ENCODE measurements around the gene ZFP36L2. TPM values are rescaled to one million over a fixed set of nuclear protein-coding genes. Genes with fewer than 3 reads are reported as not detected.

ZFP36L2 gene
- polyA plus RNA-seq, 1 of the 3 experiments (the other 2 are of a cell fraction): 18.4 TPM

- TF ChIP-seq, protein P1, sequence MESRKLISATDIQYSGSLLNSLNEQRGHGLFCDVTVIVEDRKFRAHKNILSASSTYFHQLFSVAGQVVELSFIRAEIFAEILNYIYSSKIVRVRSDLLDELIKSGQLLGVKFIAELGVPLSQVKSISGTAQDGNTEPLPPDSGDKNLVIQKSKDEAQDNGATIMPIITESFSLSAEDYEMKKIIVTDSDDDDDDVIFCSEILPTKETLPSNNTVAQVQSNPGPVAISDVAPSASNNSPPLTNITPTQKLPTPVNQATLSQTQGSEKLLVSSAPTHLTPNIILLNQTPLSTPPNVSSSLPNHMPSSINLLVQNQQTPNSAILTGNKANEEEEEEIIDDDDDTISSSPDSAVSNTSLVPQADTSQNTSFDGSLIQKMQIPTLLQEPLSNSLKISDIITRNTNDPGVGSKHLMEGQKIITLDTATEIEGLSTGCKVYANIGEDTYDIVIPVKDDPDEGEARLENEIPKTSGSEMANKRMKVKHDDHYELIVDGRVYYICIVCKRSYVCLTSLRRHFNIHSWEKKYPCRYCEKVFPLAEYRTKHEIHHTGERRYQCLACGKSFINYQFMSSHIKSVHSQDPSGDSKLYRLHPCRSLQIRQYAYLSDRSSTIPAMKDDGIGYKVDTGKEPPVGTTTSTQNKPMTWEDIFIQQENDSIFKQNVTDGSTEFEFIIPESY (IDR thresholded peaks at IDR 0.05; ENCODE audit: borderline replicate concordance, low read depth): no peak; the same call in 1 of the 2 replicates
- no peak for TF ChIP-seq ELF1 (IDR thresholded peaks at IDR 0.05)
- TF ChIP-seq TAF1 (IDR thresholded peaks at IDR 0.05; ENCODE audit: borderline replicate concordance, low read depth, low read length): no peak
- peak; percentile 65; the same call in 1 of the 2 replicates for TF ChIP-seq JUND (IDR thresholded peaks at IDR 0.05)
- peak; percentile 81 for TF ChIP-seq NFIC (IDR thresholded peaks at IDR 0.05; ENCODE audit: borderline replicate concordance)
- TF ChIP-seq GABPA (IDR thresholded peaks at IDR 0.05; ENCODE audit: low read depth): no peak
- no peak for TF ChIP-seq RFX5 (IDR thresholded peaks at IDR 0.05; ENCODE audit: low read length)
- no peak for TF ChIP-seq EZH2phosphoT487 (IDR thresholded peaks at IDR 0.05; ENCODE audit: borderline replicate concordance, low read depth)
- TF ChIP-seq GATA2 (CRISPR knock-in tag; IDR thresholded peaks at IDR 0.05): peak; percentile 79
- peak; percentile 66; the same call in 1 of the 2 replicates for TF ChIP-seq TEAD4 (IDR thresholded peaks at IDR 0.05; ENCODE audit: borderline replicate concordance, insufficient read depth)
- TF ChIP-seq RXRA (IDR thresholded peaks at IDR 0.05; ENCODE audit: borderline replicate concordance, low read depth): peak; percentile 93
- peak; percentile 47 for TF ChIP-seq RAD21 (IDR thresholded peaks at IDR 0.05; ENCODE audit: low read length)
These were observed 42.7 kb upstream of the ZFP36L2 start (continued) for GRCh38 chr2:43269074-43269572.

DNA sequence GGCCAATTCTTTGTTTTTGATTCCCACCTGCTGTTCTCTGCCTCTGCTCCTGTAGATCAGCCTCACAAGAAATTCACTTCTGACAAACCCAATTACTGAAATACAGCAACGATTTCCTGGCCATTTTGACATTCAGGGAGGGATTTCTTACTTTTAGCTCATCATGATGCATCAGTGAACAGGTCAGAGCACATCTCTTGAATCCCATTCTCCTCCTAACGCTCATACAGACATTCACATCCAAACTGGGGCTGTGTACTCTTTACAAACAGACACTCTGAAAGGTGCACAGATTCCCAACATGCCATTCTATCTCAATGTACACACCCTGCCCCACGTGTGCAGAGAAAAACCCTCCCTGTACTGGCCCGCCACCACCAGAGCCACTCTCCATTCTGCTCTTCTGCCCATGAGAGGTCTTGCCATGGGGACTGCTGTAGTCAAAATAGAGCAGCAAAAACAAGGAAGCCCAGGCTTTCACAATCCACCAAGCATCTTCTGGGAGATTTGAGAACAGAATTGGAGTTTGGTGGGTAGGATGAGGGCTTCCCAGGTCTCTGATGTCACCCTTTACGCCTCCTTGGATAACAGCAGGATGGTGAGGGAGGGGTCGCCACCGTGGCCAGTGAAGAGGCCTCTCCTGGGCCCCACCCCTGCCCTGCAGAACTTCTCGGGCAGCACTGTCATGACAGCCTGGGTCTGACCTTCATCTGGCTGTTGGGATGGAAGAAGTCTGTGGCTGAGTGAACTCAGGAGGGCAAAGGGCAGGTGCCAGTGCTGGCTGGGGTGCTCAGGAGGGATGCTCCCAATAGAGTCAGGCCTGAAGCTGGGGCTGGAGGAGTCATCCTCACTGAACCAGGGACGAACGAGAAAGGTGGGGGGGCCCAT is 41.9 kb upstream of the ZFP36L2 start:
- no peaks in the 10 kb centered on the region for H3K27me3 ChIP-seq (ENCODE audit: insufficient read depth)
- H3K9me2 ChIP-seq: no peaks in the 10 kb centered on the region
- no peaks in the 10 kb centered on the region for H3K79me2 ChIP-seq (ENCODE audit: insufficient read depth)
- WGBS (ENCODE audit: low lambda C conversion rate): 92% methylated on average over 10 of the region's 10 CpGs
- H3K9me3 ChIP-seq: no peaks in the 10 kb centered on the region
- peak overlapping the region; percentile 47 for H3K4me2 ChIP-seq
- peak overlapping the region; percentile 54 to 99 for H3K27ac ChIP-seq (ENCODE audit: low read depth in 2 of 2, low read length in 1 of 2)
- peaks cover 10% of the 10 kb centered on the region for H3F3A ChIP-seq (replicated peaks; ENCODE audit: insufficient read depth)
- ChIA-PET CTCF (interaction anchor here (0.6 to 7.4 kb wide), 18 partner anchors 8 to 1387 kb away, joined by 3 to 61 read pairs (median 5); partner anchors contain the start of gene ZFP36L2), POLR2A (interaction anchor here (0.6 to 2.2 kb wide), 21 partner anchors 8 to 253 kb away, joined by 3 to 25 read pairs (median 5); partner anchors contain the start of gene ZFP36L2)
- no peaks in the 10 kb centered on the region for H4K20me1 ChIP-seq (ENCODE audit: insufficient read depth)
- H3K4me3 ChIP-seq (ENCODE audit: low read depth in 2 of 2, low read length in 1 of 2): no peak overlapping the region
- peaks cover 23 to 65% of the 10 kb centered on the region in 2 experiments for H3K4me1 ChIP-seq (ENCODE audit: control insufficient read depth in 1 of 2, insufficient read depth in 2 of 2, low read depth in 1 of 2, low read length in 1 of 2)
- H3K9ac ChIP-seq: 0 out of 2 replicates have a peak overlapping the region, but pooled peaks have one; percentile 11
- DNase-seq: no peak
- no peak overlapping the region for H2AFZ ChIP-seq (ENCODE audit: low read depth)
- H3K36me3 ChIP-seq (replicated peaks in 1 of 2; ENCODE audit: control insufficient read depth in 1 of 2, insufficient read depth in 2 of 2, low read length in 1 of 2): no peaks in the 10 kb centered on the region
- TF ChIP-seq PBX3 (IDR thresholded peaks at IDR 0.05) (no peak), EP300 (IDR thresholded peaks at IDR 0.05; ENCODE audit: borderline replicate concordance in 1 of 2, low read depth in 1 of 2, low read length in 1 of 2) (no peak), SIN3A (IDR thresholded peaks at IDR 0.05; ENCODE audit: borderline replicate concordance, low read depth, low read length) (no peak), MEF2A (IDR thresholded peaks at IDR 0.05; ENCODE audit: borderline replicate concordance, low read depth) (no peak), ELF1 (IDR thresholded peaks at IDR 0.05) (no peak), JUND (IDR thresholded peaks at IDR 0.05) (no peak), RFX5 (IDR thresholded peaks at IDR 0.05; ENCODE audit: low read length) (no peak), YY1 (IDR thresholded peaks at IDR 0.05; ENCODE audit: low read depth) (no peak), GATA2 (CRISPR knock-in tag; IDR thresholded peaks at IDR 0.05) (no peak), FOXJ3 (CRISPR knock-in tag; IDR thresholded peaks at IDR 0.05) (no peak), GABPA (IDR thresholded peaks at IDR 0.05; ENCODE audit: low read depth) (no peak), TEAD4 (IDR thresholded peaks at IDR 0.05; ENCODE audit: borderline replicate concordance, insufficient read depth) (no peak), TAF1 (IDR thresholded peaks at IDR 0.05; ENCODE audit: borderline replicate concordance, low read depth, low read length) (no peak)
- TF ChIP-seq, protein P2, sequence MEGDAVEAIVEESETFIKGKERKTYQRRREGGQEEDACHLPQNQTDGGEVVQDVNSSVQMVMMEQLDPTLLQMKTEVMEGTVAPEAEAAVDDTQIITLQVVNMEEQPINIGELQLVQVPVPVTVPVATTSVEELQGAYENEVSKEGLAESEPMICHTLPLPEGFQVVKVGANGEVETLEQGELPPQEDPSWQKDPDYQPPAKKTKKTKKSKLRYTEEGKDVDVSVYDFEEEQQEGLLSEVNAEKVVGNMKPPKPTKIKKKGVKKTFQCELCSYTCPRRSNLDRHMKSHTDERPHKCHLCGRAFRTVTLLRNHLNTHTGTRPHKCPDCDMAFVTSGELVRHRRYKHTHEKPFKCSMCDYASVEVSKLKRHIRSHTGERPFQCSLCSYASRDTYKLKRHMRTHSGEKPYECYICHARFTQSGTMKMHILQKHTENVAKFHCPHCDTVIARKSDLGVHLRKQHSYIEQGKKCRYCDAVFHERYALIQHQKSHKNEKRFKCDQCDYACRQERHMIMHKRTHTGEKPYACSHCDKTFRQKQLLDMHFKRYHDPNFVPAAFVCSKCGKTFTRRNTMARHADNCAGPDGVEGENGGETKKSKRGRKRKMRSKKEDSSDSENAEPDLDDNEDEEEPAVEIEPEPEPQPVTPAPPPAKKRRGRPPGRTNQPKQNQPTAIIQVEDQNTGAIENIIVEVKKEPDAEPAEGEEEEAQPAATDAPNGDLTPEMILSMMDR (IDR thresholded peaks at IDR 0.05): no peak
- TF ChIP-seq, protein P3, sequence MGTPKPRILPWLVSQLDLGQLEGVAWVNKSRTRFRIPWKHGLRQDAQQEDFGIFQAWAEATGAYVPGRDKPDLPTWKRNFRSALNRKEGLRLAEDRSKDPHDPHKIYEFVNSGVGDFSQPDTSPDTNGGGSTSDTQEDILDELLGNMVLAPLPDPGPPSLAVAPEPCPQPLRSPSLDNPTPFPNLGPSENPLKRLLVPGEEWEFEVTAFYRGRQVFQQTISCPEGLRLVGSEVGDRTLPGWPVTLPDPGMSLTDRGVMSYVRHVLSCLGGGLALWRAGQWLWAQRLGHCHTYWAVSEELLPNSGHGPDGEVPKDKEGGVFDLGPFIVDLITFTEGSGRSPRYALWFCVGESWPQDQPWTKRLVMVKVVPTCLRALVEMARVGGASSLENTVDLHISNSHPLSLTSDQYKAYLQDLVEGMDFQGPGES (IDR thresholded peaks at IDR 0.05; ENCODE audit: low read depth, low read length): no peak
- TF ChIP-seq, protein P1 (IDR thresholded peaks at IDR 0.05; ENCODE audit: borderline replicate concordance, low read depth): no peak
